HL-60 (cell line): ENCODE results near the gene KRAS.

ENCODE experiments used
- CTCF ChIP-seq: IDR thresholded peaks from one replicate; pipeline ENCODE4 v1.5.1; 2011; ENCODE audit warnings: low read length, control low read depth, inconsistent platforms; ENCODE audit not compliant: insufficient read depth
- POLR2AphosphoS5 ChIP-seq: IDR thresholded peaks from 2 replicates; pipeline ENCODE4 v1.6.1; 2012; ENCODE audit warnings: low read depth

DNA sequence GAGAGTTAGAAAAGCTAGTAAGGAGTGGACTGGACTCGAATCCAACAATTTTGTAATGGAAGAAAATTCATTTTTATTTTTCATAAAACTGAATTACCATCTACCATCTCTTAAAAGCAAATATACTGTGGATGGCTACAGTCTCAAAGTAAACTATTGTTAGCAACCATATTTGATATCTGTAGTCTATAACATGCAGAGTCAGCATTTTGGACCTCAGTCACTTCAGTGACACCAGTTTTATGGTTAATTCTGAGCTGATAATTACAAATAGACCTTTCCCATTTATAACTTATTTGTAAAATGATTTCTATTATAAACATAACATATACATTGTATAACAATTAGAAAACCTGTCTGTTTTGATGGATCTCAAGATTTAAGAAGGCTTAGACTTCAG lies 2.0 kb downstream of the KRAS start:
- TF ChIP-seq CTCF (no peak), POLR2AphosphoS5 (no peak)
